HEK293T (cell line): ENCODE data around the gene VWA5B2.

Source experiments
- CTCF ChIA-PET: fragments of 350-600 bp; formaldehyde crosslinking; extraction: SDS; loops from one replicate; lab custom pipeline; 2021; ENCODE audit warnings: antibody characterized with exemption, inconsistent platforms; lab: Yijun Ruan, JAX
- POLR2A ChIA-PET: fragments of 350-600 bp; formaldehyde crosslinking; extraction: SDS; loops from one replicate; lab custom pipeline; 2020; ENCODE audit warnings: antibody characterized with exemption, inconsistent platforms; lab: Yijun Ruan, JAX
- DNase-seq: peaks from one replicate; pipeline ENCODE4 v3.0.0; 2012; ENCODE audit warnings: mixed read lengths; ENCODE audit errors: extremely low spot score
- ARNT ChIP-seq: fragments of 450-650 bp; IDR thresholded peaks from 2 replicates; pipeline ENCODE4 v1.6.1; 2017; ENCODE audit warnings: mild to moderate bottlenecking
- BHLHE40 ChIP-seq: fragments of 450-650 bp; IDR thresholded peaks from 2 replicates; pipeline ENCODE4 v1.6.1; 2016; ENCODE audit warnings: mild to moderate bottlenecking, moderate library complexity, borderline replicate concordance
- CTBP1 ChIP-seq: fragments of 450-650 bp; IDR thresholded peaks from 2 replicates; pipeline ENCODE4 v1.6.1; 2016; ENCODE audit warnings: borderline replicate concordance
- ELF4 ChIP-seq: fragments of 450-650 bp; IDR thresholded peaks from 2 replicates; pipeline ENCODE4 v1.6.1; 2017; ENCODE audit warnings: antibody characterized with exemption
- FOXA1 ChIP-seq: fragments of 450-650 bp; IDR thresholded peaks from 2 replicates; pipeline ENCODE4 v1.6.1; 2016; ENCODE audit warnings: mild to moderate bottlenecking
- FOXK2 ChIP-seq: fragments of 450-650 bp; IDR thresholded peaks from 2 replicates; pipeline ENCODE4 v1.6.1; 2016; ENCODE audit warnings: mild to moderate bottlenecking
- FOXM1 ChIP-seq: fragments of 450-650 bp; IDR thresholded peaks from 2 replicates; pipeline ENCODE4 v1.6.1; 2017; ENCODE audit warnings: mild to moderate bottlenecking, borderline replicate concordance
- HDGF ChIP-seq: fragments of 450-650 bp; IDR thresholded peaks from 2 replicates; pipeline ENCODE4 v1.6.1; 2017; ENCODE audit warnings: antibody characterized with exemption, borderline replicate concordance
- L3MBTL2 ChIP-seq: fragments of 450-650 bp; conservative IDR thresholded peaks from 2 replicates; pipeline ENCODE4 v1.6.1; 2016; ENCODE audit warnings: mild to moderate bottlenecking
- LEF1 ChIP-seq: fragments of 450-650 bp; IDR thresholded peaks from 2 replicates; pipeline ENCODE4 v1.6.1; 2017; ENCODE audit warnings: mild to moderate bottlenecking, borderline replicate concordance
- NFRKB ChIP-seq: fragments of 450-650 bp; IDR thresholded peaks from 2 replicates; pipeline ENCODE4 v1.6.1; 2016; ENCODE audit warnings: mild to moderate bottlenecking, moderate library complexity
- SP1 ChIP-seq: fragments of 450-650 bp; IDR thresholded peaks from 2 replicates; pipeline ENCODE4 v1.6.1; 2017
- SUZ12 ChIP-seq: fragments of 450-650 bp; IDR thresholded peaks from 2 replicates; pipeline ENCODE4 v1.6.1; 2016; ENCODE audit warnings: mild to moderate bottlenecking
- TARDBP ChIP-seq: fragments of 450-650 bp; IDR thresholded peaks from 2 replicates; pipeline ENCODE4 v1.6.1; 2016
- ZNF384 ChIP-seq: fragments of 450-650 bp; IDR thresholded peaks from 2 replicates; pipeline ENCODE4 v1.6.1; 2016
- TF ChIP-seq, protein P1 (sequence below): fragments of 450-650 bp; IDR thresholded peaks from 2 replicates; pipeline ENCODE4 v1.6.1; 2016

Gene VWA5B2

DNA sequence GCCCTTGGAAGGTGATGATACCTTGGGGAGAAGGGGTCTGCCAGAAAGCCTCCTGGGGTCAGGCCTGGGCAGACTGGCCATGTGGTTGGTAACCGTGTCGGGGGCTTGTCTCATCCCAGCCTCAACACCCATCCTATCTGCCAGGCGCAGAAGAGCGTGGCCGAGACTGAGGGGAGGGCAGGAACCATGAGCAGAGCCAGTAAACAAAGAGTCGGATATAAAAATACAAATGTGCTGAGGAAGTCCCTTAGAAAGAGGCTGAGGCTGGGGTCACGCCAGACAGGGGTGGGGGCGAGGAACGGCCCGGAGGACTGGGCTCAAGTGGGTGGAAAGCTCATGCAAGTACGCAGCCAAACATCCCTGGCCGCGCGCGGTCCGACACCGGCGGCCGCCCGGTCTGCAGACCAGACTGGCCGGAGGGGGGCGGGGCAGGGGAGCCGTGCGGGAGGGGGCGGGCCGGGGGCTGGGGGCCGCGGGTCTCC lies 30.1 kb downstream of the VWA5B2 start:
- TF ChIP-seq ELF4 (no peak), SUZ12 (no peak), CTBP1 (no peak), SP1 (no peak), FOXA1 (no peak), FOXM1 (no peak), LEF1 (no peak), TARDBP (no peak), BHLHE40 (no peak), NFRKB (no peak), HDGF (no peak), ARNT (no peak), ZNF384 (no peak)
- TF ChIP-seq, protein P1, sequence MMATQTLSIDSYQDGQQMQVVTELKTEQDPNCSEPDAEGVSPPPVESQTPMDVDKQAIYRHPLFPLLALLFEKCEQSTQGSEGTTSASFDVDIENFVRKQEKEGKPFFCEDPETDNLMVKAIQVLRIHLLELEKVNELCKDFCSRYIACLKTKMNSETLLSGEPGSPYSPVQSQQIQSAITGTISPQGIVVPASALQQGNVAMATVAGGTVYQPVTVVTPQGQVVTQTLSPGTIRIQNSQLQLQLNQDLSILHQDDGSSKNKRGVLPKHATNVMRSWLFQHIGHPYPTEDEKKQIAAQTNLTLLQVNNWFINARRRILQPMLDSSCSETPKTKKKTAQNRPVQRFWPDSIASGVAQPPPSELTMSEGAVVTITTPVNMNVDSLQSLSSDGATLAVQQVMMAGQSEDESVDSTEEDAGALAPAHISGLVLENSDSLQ, result no peak
- ChIA-PET CTCF (interaction anchor here (1.3 kb wide), 1 partner anchor 31 kb away, joined by 3 read pairs; no protein-coding TSS in a partner anchor), POLR2A (interaction anchor here (0.7 to 1.0 kb wide), 2 partner anchors 10 to 124 kb away, joined by 3 to 6 read pairs; partner anchors contain the start of genes EEF1AKMT4 and EIF2B5)
- no peak for DNase-seq

DNA sequence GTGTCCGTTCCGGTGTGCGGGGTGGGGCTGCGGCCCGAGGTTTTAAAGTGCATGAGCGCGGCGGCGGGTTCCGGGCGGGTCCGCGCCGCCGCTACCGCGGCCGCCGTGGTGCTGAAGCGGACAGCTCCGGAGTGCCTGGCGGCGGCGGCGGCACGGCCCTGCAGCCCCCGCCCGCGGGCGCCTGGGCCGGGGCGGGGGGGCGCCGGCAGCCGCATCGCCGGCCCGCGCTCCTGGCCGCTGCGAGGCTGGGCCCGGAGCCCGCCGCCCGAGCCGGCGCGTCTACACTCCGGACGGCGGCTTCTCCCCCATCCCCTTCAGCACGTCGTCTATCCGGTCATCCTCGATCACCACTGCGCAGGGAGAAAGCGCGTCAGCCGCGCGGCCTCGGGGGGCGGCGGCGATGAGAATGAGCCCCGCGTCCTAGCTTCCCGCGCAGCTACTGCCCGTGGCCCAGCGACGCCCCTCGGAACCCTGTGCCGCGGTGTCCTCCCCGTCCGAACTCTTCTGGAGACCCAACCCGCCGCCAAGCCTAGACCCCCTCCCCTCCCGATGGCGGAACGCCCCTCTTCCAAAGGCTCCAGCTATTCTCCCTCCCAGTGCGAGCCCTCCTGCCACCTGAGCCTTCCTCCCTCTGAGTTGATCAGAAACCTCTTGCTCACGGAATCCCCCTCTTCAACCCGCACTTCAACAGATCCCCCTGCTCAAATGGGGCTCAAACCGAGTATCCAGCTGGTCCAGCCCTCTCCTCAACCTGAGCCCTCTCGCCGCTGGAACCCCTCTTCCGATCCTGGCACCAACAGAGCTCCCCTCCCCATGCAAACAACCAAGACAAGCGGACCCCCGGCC lies 30.7 kb downstream of the VWA5B2 start:
- no peak for TF ChIP-seq L3MBTL2
- TF ChIP-seq LEF1, result no peak
- no peak for TF ChIP-seq NFRKB
- no peak for TF ChIP-seq TARDBP
- TF ChIP-seq ARNT, result no peak
- TF ChIP-seq SUZ12, result no peak
- TF ChIP-seq SP1, result no peak
- no peak for TF ChIP-seq FOXA1
- TF ChIP-seq HDGF, result no peak
- no peak for TF ChIP-seq BHLHE40
- no peak for TF ChIP-seq ZNF384
- no peak; the same call in 1 of the 2 replicates for TF ChIP-seq FOXM1
- TF ChIP-seq FOXK2, result no peak
- TF ChIP-seq ELF4, result no peak
- TF ChIP-seq CTBP1, result no peak
- TF ChIP-seq, protein P1, result no peak

DNA sequence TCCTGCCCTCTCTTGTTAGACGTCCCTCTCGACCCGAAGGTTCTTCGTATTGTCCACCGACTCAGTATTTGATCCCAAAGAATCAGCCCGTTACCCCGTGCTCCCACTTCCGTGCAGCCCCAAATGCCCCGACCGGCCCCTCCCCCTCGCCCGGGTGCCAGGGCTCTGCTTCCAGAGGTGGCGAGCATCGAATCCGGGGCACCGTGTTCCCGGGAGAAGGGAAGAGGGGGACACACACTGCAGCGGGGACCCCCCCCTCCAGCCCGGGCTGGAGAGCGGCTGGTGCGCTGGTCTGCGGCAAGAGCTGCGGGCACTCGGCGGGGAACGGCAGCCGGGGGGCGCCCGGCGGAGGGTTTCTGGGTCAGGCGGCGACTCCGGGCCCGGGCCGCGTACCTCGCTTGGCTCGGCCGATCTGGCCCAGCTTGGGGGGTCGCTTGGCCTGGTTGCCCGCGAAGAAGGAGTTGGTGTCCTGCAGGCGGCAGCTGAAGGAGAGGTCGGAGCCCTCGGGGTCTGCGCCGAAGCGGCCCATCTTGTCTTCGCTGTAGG lies 31.4 kb downstream of the VWA5B2 start:
- ChIA-PET CTCF (interaction anchor here (1.5 kb wide), 1 partner anchor 11 kb away, joined by 6 read pairs; the partner anchor contains the start of gene EEF1AKMT4), POLR2A (no interaction called here)
- no peak for DNase-seq
- TF ChIP-seq LEF1 (no peak), ARNT (no peak), TARDBP (no peak), L3MBTL2 (no peak)
- TF ChIP-seq, protein P1, result no peak

More for the DNA sequence above, 30.7 kb downstream of the VWA5B2 start:
- peak; percentile 58 for DNase-seq
- POLR2A ChIA-PET, result interaction anchor here (0.7 to 1.0 kb wide), 2 partner anchors 10 to 125 kb away, joined by 3 to 6 read pairs; partner anchors contain the start of genes EEF1AKMT4 and EIF2B5
- CTCF ChIA-PET, result interaction anchor here (1.3 to 1.5 kb wide), 2 partner anchors 10 to 32 kb away, joined by 3 to 6 read pairs; partner anchors contain the start of gene EEF1AKMT4

DNA sequence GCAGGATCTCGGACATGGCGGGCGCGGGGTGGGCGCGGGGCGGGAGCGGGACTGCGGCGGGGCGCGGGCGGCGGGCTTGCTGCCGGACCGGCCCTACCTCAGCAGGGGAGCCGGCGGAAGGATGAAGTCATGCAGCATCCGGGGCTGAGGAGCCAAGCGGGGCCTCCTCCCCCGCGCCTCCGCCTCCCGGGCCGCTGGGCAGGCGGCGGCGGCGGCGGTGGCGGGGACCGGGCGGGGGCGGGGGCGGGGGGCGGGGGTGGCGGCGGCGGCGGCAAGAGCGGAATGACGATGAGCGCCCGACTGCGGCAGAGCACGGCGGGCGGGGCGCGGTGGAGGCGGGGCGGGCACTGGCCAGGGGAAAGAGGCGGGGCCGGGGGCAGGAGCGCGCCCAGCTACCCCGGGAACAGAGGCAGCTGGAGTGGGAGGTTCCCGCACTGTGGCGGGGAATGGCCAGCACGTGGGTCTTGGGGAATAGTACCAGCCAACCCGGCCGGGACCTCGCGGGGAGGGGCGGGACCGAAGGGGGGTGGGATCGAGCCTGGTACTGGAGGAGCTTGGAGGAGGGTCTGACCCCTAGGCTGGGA lies 32.0 kb downstream of the VWA5B2 start, which contains the start of gene CAMK2N2:
CAMK2N2 (minus strand) TSS at position 284 of the 584 bp plus-strand sequence; CDS start at position 16, 268 bp downstream.
- CTCF ChIA-PET, result interaction anchor here (1.0 to 1.5 kb wide), 2 partner anchors 11 to 33 kb away, joined by 4 to 6 read pairs; partner anchors contain the start of gene EEF1AKMT4
- POLR2A ChIA-PET, result interaction anchor here (1.1 kb wide), 1 partner anchor 34 kb away, joined by 3 read pairs; no protein-coding TSS in a partner anchor
- DNase-seq, result peak; percentile 69
- TF ChIP-seq ARNT (no peak), CTBP1 (no peak), SP1 (no peak), BHLHE40 (no peak), ZNF384 (no peak), TARDBP (no peak), FOXK2 (no peak), NFRKB (no peak), FOXM1 (no peak), L3MBTL2 (no peak), FOXA1 (no peak)
- TF ChIP-seq, protein P1, result no peak
